ENCODE measurements around the gene TPRX2. TPM values are rescaled to one million over a fixed set of nuclear protein-coding genes. Genes with fewer than 3 reads are reported as not detected.

TPRX2 gene
- total and polyA plus RNA-seq, 2 of the 8 experiments (the other 6 are each of a cell fraction or from before 2014, with no cell fraction given): not detected

DNA sequence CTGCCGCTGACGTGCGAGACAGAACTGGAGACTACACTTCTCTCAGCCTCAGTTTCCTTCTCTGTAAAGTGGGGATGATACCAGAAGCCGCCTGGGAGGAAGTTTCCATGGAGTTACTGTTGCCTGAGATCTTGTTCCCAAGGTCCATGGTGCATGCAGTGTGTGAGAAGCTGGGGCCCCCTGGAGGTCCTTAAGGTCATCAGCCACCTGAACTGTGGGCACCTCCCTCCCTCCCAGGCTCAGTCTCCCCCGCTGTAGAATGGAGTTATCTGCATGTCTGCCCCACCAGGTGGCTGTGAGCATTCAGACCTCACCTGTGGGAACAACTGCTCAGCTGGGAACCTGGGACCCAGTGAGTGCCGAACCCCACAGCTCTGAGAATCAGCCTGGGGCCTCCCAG, 34.6 kb upstream of the TPRX2 start (continued):
- TF ChIP-seq, protein P1, sequence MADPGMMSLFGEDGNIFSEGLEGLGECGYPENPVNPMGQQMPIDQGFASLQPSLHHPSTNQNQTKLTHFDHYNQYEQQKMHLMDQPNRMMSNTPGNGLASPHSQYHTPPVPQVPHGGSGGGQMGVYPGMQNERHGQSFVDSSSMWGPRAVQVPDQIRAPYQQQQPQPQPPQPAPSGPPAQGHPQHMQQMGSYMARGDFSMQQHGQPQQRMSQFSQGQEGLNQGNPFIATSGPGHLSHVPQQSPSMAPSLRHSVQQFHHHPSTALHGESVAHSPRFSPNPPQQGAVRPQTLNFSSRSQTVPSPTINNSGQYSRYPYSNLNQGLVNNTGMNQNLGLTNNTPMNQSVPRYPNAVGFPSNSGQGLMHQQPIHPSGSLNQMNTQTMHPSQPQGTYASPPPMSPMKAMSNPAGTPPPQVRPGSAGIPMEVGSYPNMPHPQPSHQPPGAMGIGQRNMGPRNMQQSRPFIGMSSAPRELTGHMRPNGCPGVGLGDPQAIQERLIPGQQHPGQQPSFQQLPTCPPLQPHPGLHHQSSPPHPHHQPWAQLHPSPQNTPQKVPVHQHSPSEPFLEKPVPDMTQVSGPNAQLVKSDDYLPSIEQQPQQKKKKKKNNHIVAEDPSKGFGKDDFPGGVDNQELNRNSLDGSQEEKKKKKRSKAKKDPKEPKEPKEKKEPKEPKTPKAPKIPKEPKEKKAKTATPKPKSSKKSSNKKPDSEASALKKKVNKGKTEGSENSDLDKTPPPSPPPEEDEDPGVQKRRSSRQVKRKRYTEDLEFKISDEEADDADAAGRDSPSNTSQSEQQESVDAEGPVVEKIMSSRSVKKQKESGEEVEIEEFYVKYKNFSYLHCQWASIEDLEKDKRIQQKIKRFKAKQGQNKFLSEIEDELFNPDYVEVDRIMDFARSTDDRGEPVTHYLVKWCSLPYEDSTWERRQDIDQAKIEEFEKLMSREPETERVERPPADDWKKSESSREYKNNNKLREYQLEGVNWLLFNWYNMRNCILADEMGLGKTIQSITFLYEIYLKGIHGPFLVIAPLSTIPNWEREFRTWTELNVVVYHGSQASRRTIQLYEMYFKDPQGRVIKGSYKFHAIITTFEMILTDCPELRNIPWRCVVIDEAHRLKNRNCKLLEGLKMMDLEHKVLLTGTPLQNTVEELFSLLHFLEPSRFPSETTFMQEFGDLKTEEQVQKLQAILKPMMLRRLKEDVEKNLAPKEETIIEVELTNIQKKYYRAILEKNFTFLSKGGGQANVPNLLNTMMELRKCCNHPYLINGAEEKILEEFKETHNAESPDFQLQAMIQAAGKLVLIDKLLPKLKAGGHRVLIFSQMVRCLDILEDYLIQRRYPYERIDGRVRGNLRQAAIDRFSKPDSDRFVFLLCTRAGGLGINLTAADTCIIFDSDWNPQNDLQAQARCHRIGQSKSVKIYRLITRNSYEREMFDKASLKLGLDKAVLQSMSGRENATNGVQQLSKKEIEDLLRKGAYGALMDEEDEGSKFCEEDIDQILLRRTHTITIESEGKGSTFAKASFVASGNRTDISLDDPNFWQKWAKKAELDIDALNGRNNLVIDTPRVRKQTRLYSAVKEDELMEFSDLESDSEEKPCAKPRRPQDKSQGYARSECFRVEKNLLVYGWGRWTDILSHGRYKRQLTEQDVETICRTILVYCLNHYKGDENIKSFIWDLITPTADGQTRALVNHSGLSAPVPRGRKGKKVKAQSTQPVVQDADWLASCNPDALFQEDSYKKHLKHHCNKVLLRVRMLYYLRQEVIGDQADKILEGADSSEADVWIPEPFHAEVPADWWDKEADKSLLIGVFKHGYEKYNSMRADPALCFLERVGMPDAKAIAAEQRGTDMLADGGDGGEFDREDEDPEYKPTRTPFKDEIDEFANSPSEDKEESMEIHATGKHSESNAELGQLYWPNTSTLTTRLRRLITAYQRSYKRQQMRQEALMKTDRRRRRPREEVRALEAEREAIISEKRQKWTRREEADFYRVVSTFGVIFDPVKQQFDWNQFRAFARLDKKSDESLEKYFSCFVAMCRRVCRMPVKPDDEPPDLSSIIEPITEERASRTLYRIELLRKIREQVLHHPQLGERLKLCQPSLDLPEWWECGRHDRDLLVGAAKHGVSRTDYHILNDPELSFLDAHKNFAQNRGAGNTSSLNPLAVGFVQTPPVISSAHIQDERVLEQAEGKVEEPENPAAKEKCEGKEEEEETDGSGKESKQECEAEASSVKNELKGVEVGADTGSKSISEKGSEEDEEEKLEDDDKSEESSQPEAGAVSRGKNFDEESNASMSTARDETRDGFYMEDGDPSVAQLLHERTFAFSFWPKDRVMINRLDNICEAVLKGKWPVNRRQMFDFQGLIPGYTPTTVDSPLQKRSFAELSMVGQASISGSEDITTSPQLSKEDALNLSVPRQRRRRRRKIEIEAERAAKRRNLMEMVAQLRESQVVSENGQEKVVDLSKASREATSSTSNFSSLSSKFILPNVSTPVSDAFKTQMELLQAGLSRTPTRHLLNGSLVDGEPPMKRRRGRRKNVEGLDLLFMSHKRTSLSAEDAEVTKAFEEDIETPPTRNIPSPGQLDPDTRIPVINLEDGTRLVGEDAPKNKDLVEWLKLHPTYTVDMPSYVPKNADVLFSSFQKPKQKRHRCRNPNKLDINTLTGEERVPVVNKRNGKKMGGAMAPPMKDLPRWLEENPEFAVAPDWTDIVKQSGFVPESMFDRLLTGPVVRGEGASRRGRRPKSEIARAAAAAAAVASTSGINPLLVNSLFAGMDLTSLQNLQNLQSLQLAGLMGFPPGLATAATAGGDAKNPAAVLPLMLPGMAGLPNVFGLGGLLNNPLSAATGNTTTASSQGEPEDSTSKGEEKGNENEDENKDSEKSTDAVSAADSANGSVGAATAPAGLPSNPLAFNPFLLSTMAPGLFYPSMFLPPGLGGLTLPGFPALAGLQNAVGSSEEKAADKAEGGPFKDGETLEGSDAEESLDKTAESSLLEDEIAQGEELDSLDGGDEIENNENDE (IDR thresholded peaks at IDR 0.05; ENCODE audit: insufficient replicate concordance, low read length): no peak
- TF ChIP-seq TBP (IDR thresholded peaks at IDR 0.05; ENCODE audit: low read depth, low read length): no peak
- TF ChIP-seq, protein P2, sequence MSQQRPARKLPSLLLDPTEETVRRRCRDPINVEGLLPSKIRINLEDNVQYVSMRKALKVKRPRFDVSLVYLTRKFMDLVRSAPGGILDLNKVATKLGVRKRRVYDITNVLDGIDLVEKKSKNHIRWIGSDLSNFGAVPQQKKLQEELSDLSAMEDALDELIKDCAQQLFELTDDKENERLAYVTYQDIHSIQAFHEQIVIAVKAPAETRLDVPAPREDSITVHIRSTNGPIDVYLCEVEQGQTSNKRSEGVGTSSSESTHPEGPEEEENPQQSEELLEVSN (IDR thresholded peaks at IDR 0.05): no peak

Data from H1 (cell line).